ENCODE results near the gene CAT. TPM values are rescaled to one million over a fixed set of nuclear protein-coding genes. Genes with fewer than 3 reads are reported as not detected.

CAT gene
- polyA plus RNA-seq, 1 of the 3 experiments (the other 2 are of a cell fraction): 26.6 TPM

GRCh38 chr11:34411791-34412190 is 26.9 kb upstream of the CAT start:
- no peak for TF ChIP-seq TCF12 (IDR thresholded peaks at IDR 0.05)
- no peak for TF ChIP-seq USF1 (IDR thresholded peaks at IDR 0.05; ENCODE audit: borderline replicate concordance, low read depth)
- no peak for TF ChIP-seq NFIC (IDR thresholded peaks at IDR 0.05; ENCODE audit: borderline replicate concordance)
- TF ChIP-seq ZBTB33 (IDR thresholded peaks at IDR 0.05; ENCODE audit: borderline replicate concordance, low read depth): no peak
- no peak for TF ChIP-seq CHD2 (IDR thresholded peaks at IDR 0.05; ENCODE audit: low read length, partially characterized antibody)
- 88% methylated on average over 2 of the region's 2 CpGs for WGBS (ENCODE audit: low lambda C conversion rate)
- Histone ChIP-seq H3K4me1 (ENCODE audit: control insufficient read depth in 1 of 2, insufficient read depth in 2 of 2, low read depth in 1 of 2, low read length in 1 of 2) (no peaks in the 10 kb centered on the region), H3K79me2 (ENCODE audit: insufficient read depth) (no peaks in the 10 kb centered on the region), H3K27me3 (ENCODE audit: insufficient read depth) (no peaks in the 10 kb centered on the region; the same call in 1 of the 2 replicates), H3K27ac (ENCODE audit: low read depth in 2 of 2, low read length in 1 of 2) (no peak overlapping the region), H4K20me1 (ENCODE audit: insufficient read depth) (no peaks in the 10 kb centered on the region), H3K36me3 (replicated peaks in 1 of 2; ENCODE audit: control insufficient read depth in 1 of 2, insufficient read depth in 2 of 2, low read length in 1 of 2) (no peaks in the 10 kb centered on the region), H3K9me2 (no peaks in the 10 kb centered on the region), H3K9ac (no peak overlapping the region), H2AFZ (ENCODE audit: low read depth) (no peak overlapping the region), H3F3A (replicated peaks; ENCODE audit: insufficient read depth) (no peaks in the 10 kb centered on the region), H3K4me3 (ENCODE audit: low read depth in 2 of 2, low read length in 1 of 2) (no peak overlapping the region), H3K9me3 (peaks cover 13% of the 10 kb centered on the region; the same call in 1 of the 2 replicates), H3K4me2 (no peak overlapping the region)
- no peak for DNase-seq
- POLR2A ChIA-PET: no interaction called here
- CTCF ChIA-PET: no interaction called here

- no peaks in the 10 kb centered on the region for H3K79me2 ChIP-seq (ENCODE audit: insufficient read depth)
- H3K4me1 ChIP-seq (ENCODE audit: control insufficient read depth in 1 of 2, insufficient read depth in 2 of 2, low read depth in 1 of 2, low read length in 1 of 2): no peaks in the 10 kb centered on the region
- H3K4me2 ChIP-seq: no peak overlapping the region
- ChIA-PET POLR2A (no interaction called here), CTCF (interaction anchor here (1.0 to 1.2 kb wide), 2 partner anchors 173 to 584 kb away, joined by 3 read pairs; no protein-coding TSS in a partner anchor)
- no peak overlapping the region for H3K9ac ChIP-seq
- no peak overlapping the region; a peak in 1 of 4 replicates for H3K4me3 ChIP-seq (ENCODE audit: low read depth in 2 of 2, low read length in 1 of 2)
- H3F3A ChIP-seq (replicated peaks; ENCODE audit: insufficient read depth): no peaks in the 10 kb centered on the region
- TF ChIP-seq FOXJ3 (CRISPR knock-in tag; IDR thresholded peaks at IDR 0.05) (no peak), SIN3A (IDR thresholded peaks at IDR 0.05; ENCODE audit: borderline replicate concordance, low read depth, low read length) (no peak), ELF1 (IDR thresholded peaks at IDR 0.05) (no peak), JUND (IDR thresholded peaks at IDR 0.05) (no peak)
- no peaks in the 10 kb centered on the region; the same call in 1 of the 2 replicates for H3K27me3 ChIP-seq (ENCODE audit: insufficient read depth)
- no peaks in the 10 kb centered on the region for H3K36me3 ChIP-seq (replicated peaks in 1 of 2; ENCODE audit: control insufficient read depth in 1 of 2, insufficient read depth in 2 of 2, low read length in 1 of 2)
- no peak for DNase-seq
- no peaks in the 10 kb centered on the region for H4K20me1 ChIP-seq (ENCODE audit: insufficient read depth)
- H3K9me2 ChIP-seq: no peaks in the 10 kb centered on the region
- no peak overlapping the region for H2AFZ ChIP-seq (ENCODE audit: low read depth)
- peaks cover 13% of the 10 kb centered on the region; the same call in 1 of the 2 replicates for H3K9me3 ChIP-seq
- H3K27ac ChIP-seq (ENCODE audit: low read depth in 2 of 2, low read length in 1 of 2): no peak overlapping the region
- 15% methylated on average over 1 of the region's 1 CpG for WGBS (ENCODE audit: low lambda C conversion rate)
Measured at GRCh38 chr11:34413263-34413662, 25.5 kb upstream of the CAT start.

- WGBS (ENCODE audit: low lambda C conversion rate): 17% methylated on average over 4 of the region's 4 CpGs
- CTCF ChIA-PET: interaction anchor here (2.8 kb wide), 1 partner anchor 22 kb away, joined by 7 read pairs; no protein-coding TSS in a partner anchor
- no peaks in the 10 kb centered on the region for H3F3A ChIP-seq (replicated peaks; ENCODE audit: insufficient read depth)
- no peak for TF ChIP-seq RFX5 (IDR thresholded peaks at IDR 0.05; ENCODE audit: low read length)
- no peak for TF ChIP-seq USF2 (IDR thresholded peaks at IDR 0.05; ENCODE audit: borderline replicate concordance, low read depth, low read length)
- no peak for TF ChIP-seq TAF1 (IDR thresholded peaks at IDR 0.05; ENCODE audit: borderline replicate concordance, low read depth, low read length)
- no peak for TF ChIP-seq POLR2AphosphoS5 (IDR thresholded peaks at IDR 0.05; ENCODE audit: low read depth, low read length)
- no peak for TF ChIP-seq MEF2A (IDR thresholded peaks at IDR 0.05; ENCODE audit: borderline replicate concordance, low read depth)
- TF ChIP-seq ELF1 (IDR thresholded peaks at IDR 0.05): no peak
- no peak for TF ChIP-seq CTCF (IDR thresholded peaks at IDR 0.05)
- TF ChIP-seq IRF3 (IDR thresholded peaks at IDR 0.05; ENCODE audit: low read depth, low read length): no peak
- TF ChIP-seq YY1 (IDR thresholded peaks at IDR 0.05; ENCODE audit: low read depth): no peak
Measured at GRCh38 chr11:34415538-34415937, 23.2 kb upstream of the CAT start.

More at GRCh38 chr11:34415538-34415937, 23.2 kb upstream of the CAT start:
- Histone ChIP-seq H3K4me1 (ENCODE audit: control insufficient read depth in 1 of 2, insufficient read depth in 2 of 2, low read depth in 1 of 2, low read length in 1 of 2) (no peaks in the 10 kb centered on the region), H3K4me3 (ENCODE audit: low read depth in 2 of 2, low read length in 1 of 2) (no peak overlapping the region), H2AFZ (ENCODE audit: low read depth) (no peak overlapping the region), H3K9me2 (no peaks in the 10 kb centered on the region), H4K20me1 (ENCODE audit: insufficient read depth) (no peaks in the 10 kb centered on the region), H3K9me3 (peaks cover 13% of the 10 kb centered on the region; the same call in 1 of the 2 replicates), H3K27ac (ENCODE audit: low read depth in 2 of 2, low read length in 1 of 2) (no peak overlapping the region), H3K27me3 (ENCODE audit: insufficient read depth) (no peaks in the 10 kb centered on the region), H3K79me2 (ENCODE audit: insufficient read depth) (no peaks in the 10 kb centered on the region), H3K36me3 (replicated peaks in 1 of 2; ENCODE audit: control insufficient read depth in 1 of 2, insufficient read depth in 2 of 2, low read length in 1 of 2) (no peaks in the 10 kb centered on the region), H3K9ac (no peak overlapping the region), H3K4me2 (no peak overlapping the region)
- no peak for DNase-seq
- POLR2A ChIA-PET: no interaction called here
